Cardiac septum (tissue), 1 donor: ENCODE results near the gene RPL23. TPM values are rescaled to one million over a fixed set of nuclear protein-coding genes. Genes with fewer than 3 reads are reported as not detected.
"Not testable (repeated sequence)": the region's sequence is repeated elsewhere in the genome, so short reads cannot be mapped to it uniquely, and the experiment has no call there.

Source experiments
- DNase-seq: peaks from one replicate; pipeline ENCODE4 v3.0.0-alpha.2; 2020; ENCODE audit warnings: low spot score
- intact Hi-C: fragments of 100-400 bp; cut with DNase I; formaldehyde crosslinking; loops from one replicate; pipeline ENCODE4 v1.14.0; 2022
- total RNA-seq: library from RNA; stranded (reverse); fragmentation: NEBNext Ultra II Directional; extraction: Animal tissue kit (Norgen Biotek cat#: 25700); gene quantifications from one replicate; pipeline ENCODE4 v1.2.1, GENCODE V29; 2021
- donor health status: DM: no; HTN: no; CAD: no.

Gene RPL23
- total RNA-seq, 1 donor from 2014 or later, result 564 TPM

DNA sequence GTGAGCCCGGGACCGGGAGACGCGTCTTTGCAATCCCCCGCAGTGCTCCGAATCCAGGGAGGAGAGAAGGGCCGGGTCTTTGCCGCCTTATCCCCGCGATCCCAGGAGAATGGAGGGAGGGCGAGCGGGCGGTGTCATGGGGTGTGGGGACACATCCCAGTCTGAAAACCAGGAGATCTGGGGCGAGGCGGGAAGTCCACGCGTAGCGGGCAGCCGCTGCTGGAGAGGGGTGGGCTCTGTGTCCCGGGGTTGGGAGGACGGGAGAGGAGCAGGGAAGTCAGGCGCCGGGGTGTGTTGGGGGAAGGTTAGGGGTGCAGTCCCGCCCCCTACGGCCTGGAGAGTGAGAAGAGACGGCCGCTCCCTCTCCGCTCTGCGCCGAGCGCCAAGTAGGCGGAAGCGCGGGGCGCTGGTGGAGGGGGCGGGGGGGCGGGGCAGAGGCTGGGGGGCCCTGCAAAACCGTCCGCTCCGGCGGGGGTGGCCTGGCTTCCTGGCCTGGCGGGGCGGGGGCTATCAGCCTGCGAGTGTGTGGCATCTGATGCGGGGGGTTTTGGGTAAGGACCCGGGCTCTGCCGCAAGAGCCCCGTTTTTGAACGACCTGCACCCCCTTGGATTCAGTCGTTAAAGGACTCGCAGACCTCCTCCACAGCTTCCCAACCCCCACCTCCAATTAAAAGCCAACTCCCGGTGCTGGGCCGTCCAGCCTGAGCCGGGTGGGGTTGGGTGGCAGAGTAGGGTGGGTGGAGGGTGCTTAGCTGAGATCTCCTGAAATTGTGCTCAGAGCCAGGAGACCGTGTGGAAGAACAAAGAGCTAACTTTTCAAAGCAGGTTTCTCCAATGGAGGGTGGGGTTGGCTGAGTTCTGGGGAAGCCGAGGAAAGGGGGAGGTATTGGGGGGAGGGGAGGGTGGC, 17.0 kb upstream of the RPL23 start:
- intact Hi-C loops, result loop anchor here (5.0 to 10.0 kb wide), 3 partner anchors 37 to 168 kb away; partner anchors contain the start of gene FBXO47
- DNase-seq, result peak; percentile 86

DNA sequence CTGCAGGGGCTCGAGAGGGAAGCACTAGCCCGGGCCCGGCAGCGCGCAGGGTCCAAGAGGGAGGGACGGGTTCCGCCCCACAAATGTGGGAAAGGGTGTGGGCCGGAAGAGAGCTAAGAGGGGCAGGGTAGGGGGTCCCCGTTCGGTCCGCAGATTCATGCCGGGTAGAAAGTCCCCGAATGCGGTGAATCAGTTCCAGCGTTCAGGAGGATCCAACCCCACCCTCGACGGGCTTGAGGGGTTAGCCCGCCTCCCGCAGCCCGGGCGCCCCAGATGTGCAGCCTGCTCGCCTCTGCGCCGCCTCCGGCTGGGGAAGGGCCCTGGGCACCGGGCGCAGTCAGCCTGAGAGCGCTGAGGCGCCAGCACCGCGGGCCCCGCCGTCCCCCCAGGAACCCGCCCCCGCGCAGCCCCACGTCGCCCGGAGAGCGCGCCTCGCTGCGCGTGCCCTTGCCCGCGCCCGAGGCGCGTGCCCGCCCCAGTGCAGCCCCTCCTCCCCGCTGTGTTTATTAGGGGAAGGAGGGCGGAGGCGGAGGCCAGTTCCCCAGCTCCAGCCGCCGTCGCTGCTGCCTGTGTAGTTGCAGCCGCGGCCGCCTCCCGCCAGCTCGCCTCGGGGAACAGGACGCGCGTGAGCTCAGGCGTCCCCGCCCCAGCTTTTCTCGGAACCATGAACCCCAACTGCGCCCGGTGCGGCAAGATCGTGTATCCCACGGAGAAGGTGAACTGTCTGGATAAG, 16.2 kb upstream of the RPL23 start, which contains the start of gene LASP1:
TSS of gene LASP1 (plus strand) at position 533 of the 733 bp plus-strand sequence. CDS start at position 665, 132 bp downstream.
- intact Hi-C loops, result loop anchor here (5.0 to 10.0 kb wide), 4 partner anchors 38 to 283 kb away; partner anchors contain the start of genes FBXO47 and PLXDC1
- peak; percentile 97 for DNase-seq

DNA sequence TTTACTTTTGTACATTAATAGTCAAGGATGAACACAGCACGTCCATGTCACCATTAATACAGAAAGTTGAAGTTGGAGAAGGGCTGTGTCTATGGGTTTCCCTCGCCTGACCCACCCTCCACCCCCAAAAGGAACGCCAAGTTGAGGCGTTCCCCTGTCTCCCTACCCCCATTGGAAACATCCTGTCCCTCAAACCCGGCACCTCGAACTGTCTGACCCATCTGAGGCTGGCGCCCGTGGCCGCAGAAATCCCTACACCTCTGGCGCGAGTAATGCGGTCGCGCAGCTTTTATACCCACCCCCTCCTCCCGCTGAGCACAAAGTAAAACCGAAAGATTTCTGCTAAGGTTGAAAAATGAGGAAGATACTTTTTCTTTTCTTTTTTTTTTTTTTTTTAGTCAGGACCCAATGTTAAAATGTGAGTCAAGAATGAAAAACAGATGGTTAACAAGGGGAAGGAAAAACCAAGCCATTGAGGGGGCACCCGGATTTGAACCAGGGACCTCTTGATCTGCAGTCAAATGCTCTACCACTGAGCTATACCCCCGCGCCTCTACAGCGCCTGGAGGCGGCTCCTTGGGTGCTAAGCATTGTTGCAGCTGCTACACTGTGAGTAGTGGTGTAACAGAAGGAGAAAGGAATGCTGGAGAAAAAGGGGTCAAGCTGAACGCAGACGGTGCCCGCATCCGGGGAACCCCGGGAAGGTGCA, 15.4 kb upstream of the RPL23 start:
- peak; percentile 92 for DNase-seq
- intact Hi-C loops, result loop anchor here (5.0 kb wide), 1 partner anchor 283 kb away; the partner anchor contains the start of gene PLXDC1

DNA sequence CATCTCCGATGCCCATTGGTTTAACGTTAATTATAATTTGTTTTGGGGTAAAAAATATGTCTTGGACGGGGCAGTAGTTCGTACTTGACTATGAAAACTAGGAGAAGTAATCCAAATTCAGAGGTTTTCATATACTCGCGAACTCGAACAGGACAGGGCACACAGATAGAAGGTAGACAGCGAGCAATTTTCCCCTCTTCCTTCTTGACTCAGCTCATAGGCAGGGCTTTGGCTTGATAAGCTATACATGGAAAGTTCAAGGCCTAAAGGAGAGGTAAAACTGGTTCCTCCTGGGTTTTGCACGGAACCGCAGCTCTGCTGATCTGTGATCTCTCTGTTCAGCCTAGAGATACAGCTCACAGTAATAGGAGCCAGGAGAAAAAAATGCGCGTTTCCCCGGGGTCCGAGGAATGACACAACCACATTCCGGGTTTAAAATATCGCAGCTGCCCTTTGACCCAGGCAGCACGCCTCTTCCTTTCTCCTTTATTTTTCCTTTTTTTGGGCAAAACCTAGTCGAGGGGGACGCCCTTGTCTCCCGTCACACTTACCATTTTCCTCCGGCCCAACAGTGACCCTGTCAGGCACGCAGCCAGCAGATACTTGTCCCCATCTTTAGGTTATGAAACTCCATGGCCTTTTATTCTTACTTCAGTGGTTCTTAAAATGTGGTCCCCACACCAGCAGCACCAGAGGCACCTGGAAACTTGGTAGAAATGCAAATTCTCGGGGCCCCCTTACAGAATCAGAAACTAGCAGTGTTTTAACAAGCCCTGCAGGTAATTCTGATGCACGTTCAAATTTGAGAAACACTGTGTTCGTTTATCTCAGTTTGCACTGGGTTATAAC, 14.7 kb upstream of the RPL23 start:
- intact Hi-C loops, result loop anchor here (5.0 kb wide), 1 partner anchor 284 kb away; the partner anchor contains the start of gene PLXDC1
- no peak for DNase-seq

- intact Hi-C loops, result loop anchor here (5.0 kb wide), 1 partner anchor 285 kb away; the partner anchor contains the start of gene PLXDC1
- no peak for DNase-seq
Observed at GRCh38 chr17:38867179-38867967, 13.9 kb upstream of the RPL23 start.

- DNase-seq, result no peak
- intact Hi-C loops, result loop anchor here (5.0 kb wide), 1 partner anchor 287 kb away; the partner anchor contains the start of gene PLXDC1
Observed at GRCh38 chr17:38864636-38865398, 11.3 kb upstream of the RPL23 start.

- no peak for DNase-seq
- intact Hi-C loops, result no loop called here
Observed at GRCh38 chr17:38861399-38861843, 7.9 kb upstream of the RPL23 start.

GRCh38 chr17:38857271-38857670, 3.8 kb upstream of the RPL23 start:
- intact Hi-C loops, result no loop called here
- DNase-seq, result no peak

- DNase-seq, intact Hi-C loops: not testable (repeated sequence)
Observed at GRCh38 chr17:38855101-38855714, 1.7 kb upstream of the RPL23 start.

DNA sequence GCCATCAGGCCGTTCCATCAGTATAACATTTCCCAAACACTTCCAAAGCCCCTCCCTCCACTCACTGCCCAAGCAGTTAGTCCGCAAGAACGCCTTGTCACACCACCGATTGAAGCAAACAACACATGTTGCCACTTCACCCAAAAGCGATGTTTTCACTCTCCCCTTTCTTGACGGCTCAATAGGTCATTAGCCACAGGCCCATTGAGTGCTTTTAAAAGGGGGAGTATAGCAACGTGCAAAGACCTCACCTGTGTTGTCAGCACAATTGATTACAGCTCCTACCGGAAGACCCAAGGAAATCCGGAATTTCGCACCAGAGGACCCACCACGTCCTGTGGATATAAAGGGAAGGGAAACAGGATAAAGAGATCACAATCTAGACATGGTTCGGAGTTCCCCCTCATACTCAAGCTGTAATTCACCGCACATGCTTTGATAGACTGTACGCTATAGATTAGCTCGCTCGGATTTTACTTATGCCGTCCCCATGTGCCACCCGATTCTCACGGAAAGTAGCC, 690 bp downstream of the RPL23 start:
- intact Hi-C loops, result loop anchor here (1.0 kb wide), 1 partner anchor 28 kb away; the partner anchor contains the start of gene CWC25
- DNase-seq, result no peak

GRCh38 chr17:38851434-38851833, 2.1 kb downstream of the RPL23 start:
- DNase-seq, result no peak
- intact Hi-C loops, result no loop called here

- intact Hi-C loops, result no loop called here
Observed at GRCh38 chr17:38850374-38850773, 3.1 kb downstream of the RPL23 start.

DNA sequence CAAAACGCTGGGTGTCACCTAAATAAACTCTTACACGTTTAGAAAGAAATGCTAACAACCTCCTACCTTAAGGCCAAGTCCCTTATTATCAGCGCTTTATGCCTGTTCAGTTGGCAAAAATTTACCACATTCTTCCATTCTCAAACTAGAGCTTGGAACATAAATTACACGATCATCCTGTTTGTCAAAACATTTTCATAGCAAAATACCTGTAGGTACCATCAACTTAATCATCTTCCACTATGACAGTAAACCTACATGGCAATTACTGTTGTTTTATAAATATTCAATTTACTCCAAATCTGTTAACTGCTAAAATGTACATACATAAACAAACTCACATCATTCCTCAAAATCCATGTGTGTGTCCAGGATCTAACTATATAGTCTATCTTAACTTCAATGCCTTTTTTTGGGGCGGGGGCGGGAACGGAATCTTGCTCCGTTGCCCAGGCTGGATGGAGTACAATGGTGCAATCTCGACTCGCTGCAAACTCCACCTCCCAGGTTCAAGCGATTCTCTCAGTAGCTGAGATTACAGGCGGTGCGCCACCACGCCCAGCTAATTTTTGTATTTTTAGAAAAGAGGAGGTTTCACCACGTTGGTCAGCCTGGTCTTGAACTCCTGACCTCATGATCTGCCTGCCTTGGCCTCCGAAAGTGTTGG, 4.4 kb downstream of the RPL23 start:
- no peak for DNase-seq
- intact Hi-C loops, result no loop called here

More at GRCh38 chr17:38850374-38850773, 3.1 kb downstream of the RPL23 start:
- DNase-seq, result no peak

GRCh38 chr17:38848557-38848891, 5.0 kb downstream of the RPL23 start:
- intact Hi-C loops, result no loop called here
- no peak for DNase-seq

GRCh38 chr17:38844261-38844757, 9.2 kb downstream of the RPL23 start:
- intact Hi-C loops, result no loop called here
- no peak for DNase-seq
